ENCODE data around the gene COL1A1.

COL1A1 gene

GRCh38 chr17:50192618-50193291 is 8.7 kb downstream of the COL1A1 start:
- H3K36me3 ChIP-seq (ENCODE audit: control insufficient read depth, insufficient read depth, low read length) = no peaks in the 10 kb centered on the region
- H2AFZ ChIP-seq = no peak overlapping the region
- no peak for TF ChIP-seq CTCF (IDR thresholded peaks at IDR 0.05)
- H3K27ac ChIP-seq = no peak overlapping the region
- H3K4me3 ChIP-seq (ENCODE audit: low read depth, low read length) = no peak overlapping the region
- H3K9me3 ChIP-seq (ENCODE audit: control insufficient read depth, low read length) = no peaks in the 10 kb centered on the region
- no peak overlapping the region for H3K4me2 ChIP-seq (ENCODE audit: low read length)
- no peak overlapping the region for H3K9ac ChIP-seq
- no peaks in the 10 kb centered on the region for H3K27me3 ChIP-seq (ENCODE audit: control insufficient read depth, insufficient read depth, low read length)
- H3K4me1 ChIP-seq = no peaks in the 10 kb centered on the region
- no peaks in the 10 kb centered on the region for H3K79me2 ChIP-seq

GRCh38 chr17:50192144-50192617 is 9.2 kb downstream of the COL1A1 start:
- Histone ChIP-seq H3K36me3 (ENCODE audit: control insufficient read depth, insufficient read depth, low read length) (no peaks in the 10 kb centered on the region), H3K27me3 (ENCODE audit: control insufficient read depth, insufficient read depth, low read length) (no peaks in the 10 kb centered on the region), H3K27ac (no peak overlapping the region), H3K4me3 (ENCODE audit: low read depth, low read length) (no peak overlapping the region), H3K9me3 (ENCODE audit: control insufficient read depth, low read length) (no peaks in the 10 kb centered on the region), H3K9ac (no peak overlapping the region), H3K4me1 (no peaks in the 10 kb centered on the region), H2AFZ (no peak overlapping the region), H3K79me2 (no peaks in the 10 kb centered on the region), H3K4me2 (ENCODE audit: low read length) (no peak overlapping the region)
- no peak for TF ChIP-seq CTCF (IDR thresholded peaks at IDR 0.05)

GRCh38 chr17:50191359-50192143 is 9.9 kb downstream of the COL1A1 start:
- Histone ChIP-seq H3K4me1 (no peaks in the 10 kb centered on the region), H3K9me3 (ENCODE audit: control insufficient read depth, low read length) (no peaks in the 10 kb centered on the region), H3K27ac (no peak overlapping the region)

GRCh38 chr17:50190603-50191358 is 10.7 kb downstream of the COL1A1 start:
- Histone ChIP-seq H3K36me3 (ENCODE audit: control insufficient read depth, insufficient read depth, low read length) (no peaks in the 10 kb centered on the region), H3K4me1 (no peaks in the 10 kb centered on the region), H3K79me2 (no peaks in the 10 kb centered on the region), H3K4me3 (ENCODE audit: low read depth, low read length) (no peak overlapping the region), H3K27me3 (ENCODE audit: control insufficient read depth, insufficient read depth, low read length) (no peaks in the 10 kb centered on the region), H2AFZ (no peak overlapping the region), H3K4me2 (ENCODE audit: low read length) (no peak overlapping the region), H3K27ac (no peak overlapping the region), H3K9me3 (ENCODE audit: control insufficient read depth, low read length) (no peaks in the 10 kb centered on the region), H3K9ac (no peak overlapping the region)
- TF ChIP-seq CTCF (IDR thresholded peaks at IDR 0.05) = no peak

More at GRCh38 chr17:50191359-50192143, 9.9 kb downstream of the COL1A1 start:
- no peak for TF ChIP-seq CTCF (IDR thresholded peaks at IDR 0.05)
- no peak overlapping the region for H3K4me3 ChIP-seq (ENCODE audit: low read depth, low read length)
- H3K9ac ChIP-seq = no peak overlapping the region
- no peaks in the 10 kb centered on the region for H3K27me3 ChIP-seq (ENCODE audit: control insufficient read depth, insufficient read depth, low read length)
- no peak overlapping the region for H3K4me2 ChIP-seq (ENCODE audit: low read length)
- no peaks in the 10 kb centered on the region for H3K36me3 ChIP-seq (ENCODE audit: control insufficient read depth, insufficient read depth, low read length)
- no peak overlapping the region for H2AFZ ChIP-seq
- no peaks in the 10 kb centered on the region for H3K79me2 ChIP-seq

Data from parathyroid adenoma (tissue), 2 donors.